Omental fat pad (tissue), 4 donors: ENCODE results near the gene SLC35F3. TPM values are rescaled to one million over a fixed set of nuclear protein-coding genes. Genes with fewer than 3 reads are reported as not detected.

Experiments used
- ATAC-seq: fragments of 150-250 bp; one replicate; pipeline ENCODE4 v1.9.1; 2016; ENCODE audit warnings: mild to moderate bottlenecking, moderate library complexity; ENCODE audit not compliant: low FRiP score
- DNase-seq: peaks from one replicate; pipeline ENCODE4 v3.0.0-alpha.2; 2019; ENCODE audit warnings: low spot score
- total RNA-seq, 4 donors: library from RNA; depleted of rRNA; stranded (reverse); fragments of >200 nt; gene quantifications; one replicate each; pipeline ENCODE4 v1.1.0, GENCODE V29; 2016
- TF ChIP-seq, protein P1 (sequence below), 3 donors: fragments of 450-650 bp; IDR thresholded peaks; one replicate each; pipeline ENCODE4 v1.5.1; 2016 to 2017; ENCODE audit warnings: antibody characterized with exemption in 3 of 3, mild to moderate bottlenecking in 3 of 3, moderate library complexity in 2 of 3

Gene SLC35F3
- total RNA-seq, 4 donors from 2014 or later: 0.09 TPM; not detected in 3

- ATAC-seq (no peak), DNase-seq (no peak)
- TF ChIP-seq, protein P1, sequence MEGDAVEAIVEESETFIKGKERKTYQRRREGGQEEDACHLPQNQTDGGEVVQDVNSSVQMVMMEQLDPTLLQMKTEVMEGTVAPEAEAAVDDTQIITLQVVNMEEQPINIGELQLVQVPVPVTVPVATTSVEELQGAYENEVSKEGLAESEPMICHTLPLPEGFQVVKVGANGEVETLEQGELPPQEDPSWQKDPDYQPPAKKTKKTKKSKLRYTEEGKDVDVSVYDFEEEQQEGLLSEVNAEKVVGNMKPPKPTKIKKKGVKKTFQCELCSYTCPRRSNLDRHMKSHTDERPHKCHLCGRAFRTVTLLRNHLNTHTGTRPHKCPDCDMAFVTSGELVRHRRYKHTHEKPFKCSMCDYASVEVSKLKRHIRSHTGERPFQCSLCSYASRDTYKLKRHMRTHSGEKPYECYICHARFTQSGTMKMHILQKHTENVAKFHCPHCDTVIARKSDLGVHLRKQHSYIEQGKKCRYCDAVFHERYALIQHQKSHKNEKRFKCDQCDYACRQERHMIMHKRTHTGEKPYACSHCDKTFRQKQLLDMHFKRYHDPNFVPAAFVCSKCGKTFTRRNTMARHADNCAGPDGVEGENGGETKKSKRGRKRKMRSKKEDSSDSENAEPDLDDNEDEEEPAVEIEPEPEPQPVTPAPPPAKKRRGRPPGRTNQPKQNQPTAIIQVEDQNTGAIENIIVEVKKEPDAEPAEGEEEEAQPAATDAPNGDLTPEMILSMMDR (IDR thresholded peaks at IDR 0.05): no peak
Observed at GRCh38 chr1:234079896-234080295, 175.4 kb downstream of the SLC35F3 start.

GRCh38 chr1:234083460-234083859, 179.0 kb downstream of the SLC35F3 start:
- no peak for ATAC-seq
- DNase-seq: no peak
- TF ChIP-seq, protein P1 (IDR thresholded peaks at IDR 0.05): no peak

DNA sequence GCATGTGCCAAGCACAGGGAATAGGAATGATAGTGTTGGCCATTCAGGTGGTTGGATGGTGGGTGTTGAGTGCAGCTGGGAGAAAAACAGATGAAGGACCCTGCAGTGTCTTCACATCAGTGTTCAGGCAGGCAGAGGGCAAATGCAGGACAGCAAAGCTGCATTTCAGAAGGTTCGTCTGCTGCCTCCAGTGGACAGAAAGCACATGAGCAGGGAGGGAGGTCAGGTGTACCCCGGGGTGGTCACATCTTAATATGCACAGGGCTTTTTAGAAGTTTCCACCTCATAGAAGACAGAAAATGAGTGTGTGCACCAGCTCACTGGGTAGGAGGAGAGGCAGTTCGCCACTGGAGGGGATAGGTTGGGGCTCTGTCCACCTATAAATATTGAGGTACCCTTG, 184.9 kb downstream of the SLC35F3 start:
- no peak for ATAC-seq
- TF ChIP-seq, protein P1 (IDR thresholded peaks at IDR 0.05): no peak
- DNase-seq: no peak

- ATAC-seq (no peak), DNase-seq (no peak)
- TF ChIP-seq, protein P1 (IDR thresholded peaks at IDR 0.05): no peak
Observed at GRCh38 chr1:234090212-234091064, 186.0 kb downstream of the SLC35F3 start.

DNA sequence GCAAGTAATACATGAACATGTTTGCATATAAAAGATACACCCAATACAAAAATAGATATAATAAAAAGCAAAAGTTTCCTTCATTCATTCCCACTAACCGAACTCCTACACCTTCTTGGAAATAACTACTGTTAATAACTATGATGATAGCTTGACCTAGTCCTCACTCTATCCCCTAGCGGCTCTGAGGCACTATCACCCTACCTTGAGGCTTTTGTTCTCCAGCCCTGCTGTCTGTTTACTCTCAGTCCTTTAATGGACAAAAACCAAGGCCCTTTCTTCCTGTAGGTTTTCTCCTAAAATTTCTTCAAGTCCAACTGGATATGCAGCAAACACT, 186.6 kb downstream of the SLC35F3 start:
- TF ChIP-seq, protein P1 (IDR thresholded peaks at IDR 0.05): no peak
- ATAC-seq (no peak), DNase-seq (no peak)

- TF ChIP-seq, protein P1 (IDR thresholded peaks at IDR 0.05): no peak
- no peak for ATAC-seq
- no peak for DNase-seq
Observed at GRCh38 chr1:234091876-234092275, 187.4 kb downstream of the SLC35F3 start.

GRCh38 chr1:234093107-234093506, 188.6 kb downstream of the SLC35F3 start:
- TF ChIP-seq, protein P1 (IDR thresholded peaks at IDR 0.05): no peak
- no peak for DNase-seq
- no peak for ATAC-seq
